ENCODE measurements around the gene ANKRD28. TPM values are rescaled to one million over a fixed set of nuclear protein-coding genes. Genes with fewer than 3 reads are reported as not detected.

The ANKRD28 gene
- total and polyA plus RNA-seq, 2 of the 13 experiments (the other 11 are each of a cell fraction or from before 2014, with no cell fraction given): 21.0 to 28.9 TPM

- TF ChIP-seq ZNF180 (CRISPR knock-in tag; IDR thresholded peaks at IDR 0.05; ENCODE audit: borderline replicate concordance, low read depth) (no peak), ZNF598 (CRISPR knock-in tag; IDR thresholded peaks at IDR 0.05; ENCODE audit: borderline replicate concordance) (no peak), ASH2L (IDR thresholded peaks at IDR 0.05; ENCODE audit: insufficient read length, low read depth, low read length) (peak; percentile 63), ZBTB7B (CRISPR knock-in tag; IDR thresholded peaks at IDR 0.05) (no peak), TOPORS (CRISPR knock-in tag; IDR thresholded peaks at IDR 0.05) (no peak), NFE2L2 (IDR thresholded peaks at IDR 0.05; ENCODE audit: low read length) (0 out of 2 replicates have a peak, but pooled peaks have one; percentile 5), REST (IDR thresholded peaks at IDR 0.05; ENCODE audit: borderline replicate concordance in 1 of 2, low read depth in 1 of 2, low read length in 2 of 2) (no peak), TSC22D2 (CRISPR knock-in tag; IDR thresholded peaks at IDR 0.05; ENCODE audit: borderline replicate concordance) (no peak), ZNF782 (CRISPR knock-in tag; IDR thresholded peaks at IDR 0.05; ENCODE audit: borderline replicate concordance) (no peak)
These were observed at the start of gene ANKRD28 (continued) for GRCh38 chr3:15797642-15798303.

GRCh38 chr3:15847239-15847638 lies 49.5 kb upstream of the ANKRD28 start:
- ChIA-PET CTCF (ENCODE audit: low intra/inter-chr PET ratio, low total read pairs) (no interaction called here), POLR2A (interaction anchor here (1.0 kb wide), 1 partner anchor 13 kb away, joined by 3 read pairs; no protein-coding TSS in a partner anchor)
- Histone ChIP-seq H4K20me1 (ENCODE audit: insufficient read depth, low read length) (peaks cover 28% of the 10 kb centered on the region), H3K36me3 (replicated peaks in 1 of 2; ENCODE audit: control insufficient read depth in 1 of 2, insufficient read depth in 2 of 2, low read length in 2 of 2) (peaks cover 4 to 9% of the 10 kb centered on the region in 2 experiments; a peak in 2 of 5 replicates), H3K27me3 (ENCODE audit: control insufficient read depth in 1 of 2, insufficient read depth in 2 of 2, low read length in 2 of 2) (no peaks in the 10 kb centered on the region), H3K9ac (ENCODE audit: insufficient read depth, low read depth, low read length) (no peak overlapping the region), H3K4me2 (ENCODE audit: low read depth, low read length) (no peak overlapping the region), H3K4me1 (ENCODE audit: insufficient read depth, low read length) (peaks cover 14% of the 10 kb centered on the region), H2AFZ (ENCODE audit: low read length) (no peak overlapping the region), H3K4me3 (replicated peaks in 1 of 3; ENCODE audit: insufficient read depth in 1 of 3, low read depth in 2 of 3, low read length in 3 of 3) (no peak overlapping the region), H3K27ac (ENCODE audit: extremely low read length, insufficient read depth, low read length) (no peak overlapping the region), H3K79me2 (ENCODE audit: insufficient read depth, low read length) (peaks cover 97% of the 10 kb centered on the region), H3K9me3 (ENCODE audit: low read length) (no peaks in the 10 kb centered on the region)
- FAIRE-seq (no peak), ATAC-seq (no peak), DNase-seq (ENCODE audit: low spot score) (no peak)
- in situ Hi-C loops (cut with HindIII; ENCODE audit: extremely low pct_ligation_motif_present, low pct_unique_long_range_greater_than_20kb) (no loop called here), intact Hi-C loops (cut with micrococcal nuclease; ENCODE audit: unreplicated experiment) (no loop called here)
- no TSS peak for BruUV-seq (replicated peaks)
- TF ChIP-seq SAP130 (CRISPR knock-in tag; IDR thresholded peaks at IDR 0.05; ENCODE audit: low read depth) (no peak), ZBTB49 (CRISPR knock-in tag; IDR thresholded peaks at IDR 0.05; ENCODE audit: borderline replicate concordance) (no peak), ZNF720 (CRISPR knock-in tag; IDR thresholded peaks at IDR 0.05) (no peak), ETV5 (CRISPR knock-in tag; IDR thresholded peaks at IDR 0.05; ENCODE audit: borderline replicate concordance) (no peak), ZNF572 (CRISPR knock-in tag; IDR thresholded peaks at IDR 0.05) (no peak)

Measured in HepG2 (cell line).